Ecto neural progenitor cell (in vitro differentiated cells): ENCODE results near the gene DCT.

Experiments used
- DNase-seq: peaks from one replicate; pipeline ENCODE4 v3.0.0-alpha.2; 2018; ENCODE audit warnings: low spot score

DCT gene

DNA sequence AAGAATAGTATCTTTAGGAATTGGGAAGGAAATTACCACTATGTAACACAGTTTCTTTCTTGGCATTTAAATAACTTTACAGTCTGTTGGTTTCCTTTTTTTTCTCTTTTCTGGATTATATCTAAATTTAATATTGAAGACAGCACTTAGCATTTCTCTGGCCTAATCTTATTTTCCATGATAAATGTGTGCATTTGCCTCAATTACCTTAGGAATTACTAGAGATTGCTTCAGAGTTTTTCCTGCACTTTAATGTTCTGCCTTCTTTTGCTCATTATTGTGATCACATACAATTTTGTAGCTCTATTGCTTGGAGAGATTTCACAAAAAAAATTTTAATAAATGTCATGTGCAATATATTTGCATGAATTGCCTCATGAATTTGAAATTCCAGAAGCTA lies 25.1 kb downstream of the DCT start:
- no peak for DNase-seq

DNA sequence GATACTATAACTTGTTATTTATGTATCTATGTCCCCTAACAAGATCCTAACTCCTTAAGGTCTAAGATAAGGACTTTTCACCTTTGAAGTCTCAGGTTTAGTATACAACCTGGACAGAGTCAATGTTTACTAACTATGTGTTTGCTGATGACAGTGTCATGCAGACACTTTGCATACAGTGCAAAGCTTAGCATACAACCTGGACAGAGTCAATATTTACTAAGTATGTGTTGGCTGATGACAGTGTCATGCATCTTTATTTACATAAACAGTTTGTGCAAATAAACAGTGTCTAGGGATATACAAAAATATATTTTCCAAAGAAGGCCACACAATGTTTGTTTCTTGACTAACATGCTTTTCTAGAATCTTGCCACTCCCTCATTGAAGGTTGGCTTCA lies 34.7 kb downstream of the DCT start:
- DNase-seq = no peak

DNA sequence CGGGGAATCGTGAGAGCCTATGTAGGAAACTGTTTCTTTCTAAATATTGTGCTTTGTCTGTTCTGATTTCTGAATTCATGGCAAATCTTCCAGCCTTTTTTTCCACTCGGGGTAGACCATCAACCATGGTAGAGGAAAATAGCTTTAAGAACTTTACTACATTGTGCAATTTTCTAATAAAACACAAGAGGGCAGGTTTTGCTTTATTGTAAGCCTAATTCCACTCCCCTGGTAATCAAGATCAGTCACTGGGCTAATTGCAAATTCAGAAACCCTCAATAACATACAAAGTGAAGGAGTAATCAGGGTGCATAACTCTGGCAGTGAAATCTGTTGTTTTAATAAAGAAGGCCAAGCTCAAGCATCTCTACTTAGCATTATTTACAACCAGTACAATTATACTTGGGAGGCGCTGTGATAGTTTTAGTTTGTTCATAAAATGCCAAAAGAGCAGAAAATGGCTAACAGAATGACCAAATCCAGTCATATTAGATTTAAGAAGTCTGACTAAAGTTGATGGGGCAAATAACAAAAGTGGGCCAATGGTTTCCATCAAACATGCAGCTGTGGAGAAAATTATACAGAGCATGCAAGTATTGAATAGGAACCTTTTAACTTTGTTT lies 43.8 kb downstream of the DCT start:
- no peak for DNase-seq

DNA sequence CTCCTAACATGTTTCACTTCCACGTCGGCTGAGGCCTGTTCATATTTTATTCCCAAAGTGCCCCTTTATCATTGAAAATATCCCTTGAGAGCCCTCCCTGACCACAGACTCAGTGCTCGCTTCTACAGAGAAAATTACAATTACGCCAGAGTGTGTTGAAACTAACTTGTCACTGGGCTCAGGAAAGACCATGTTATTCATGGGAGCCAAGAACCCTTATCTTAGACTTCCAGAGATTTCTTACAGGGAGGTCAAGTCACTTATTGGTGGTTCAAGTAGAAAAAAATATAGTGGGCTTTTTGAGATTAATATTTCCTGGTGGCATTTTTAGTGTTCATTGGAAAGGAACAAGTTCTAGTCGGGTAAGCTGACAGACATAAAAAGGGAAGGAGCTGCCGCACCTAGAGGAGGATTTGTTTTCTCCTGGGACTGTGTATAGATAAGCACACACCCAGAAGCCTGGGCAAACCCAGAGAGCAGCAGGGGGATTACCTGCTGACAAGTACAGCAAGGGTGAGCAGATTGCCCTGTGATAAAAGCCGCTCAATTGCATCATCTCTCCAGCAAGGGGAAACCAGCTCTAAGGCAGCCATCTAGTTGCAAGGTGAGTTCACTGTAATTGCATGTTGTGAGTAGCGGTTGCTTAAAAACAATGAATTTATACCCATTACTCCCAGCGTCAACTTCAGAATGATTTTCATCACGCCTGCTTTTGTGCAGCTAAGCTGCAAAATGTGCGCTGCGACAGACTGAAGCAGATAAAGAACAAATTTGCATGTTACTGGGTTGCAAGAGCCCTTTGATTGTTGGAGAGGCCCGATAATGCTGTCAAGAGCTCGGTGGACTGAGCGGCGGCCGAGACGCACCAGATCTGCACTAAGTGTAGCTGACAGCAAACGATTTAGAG lies 46.2 kb downstream of the DCT start:
- peak; percentile 51 for DNase-seq

DNA sequence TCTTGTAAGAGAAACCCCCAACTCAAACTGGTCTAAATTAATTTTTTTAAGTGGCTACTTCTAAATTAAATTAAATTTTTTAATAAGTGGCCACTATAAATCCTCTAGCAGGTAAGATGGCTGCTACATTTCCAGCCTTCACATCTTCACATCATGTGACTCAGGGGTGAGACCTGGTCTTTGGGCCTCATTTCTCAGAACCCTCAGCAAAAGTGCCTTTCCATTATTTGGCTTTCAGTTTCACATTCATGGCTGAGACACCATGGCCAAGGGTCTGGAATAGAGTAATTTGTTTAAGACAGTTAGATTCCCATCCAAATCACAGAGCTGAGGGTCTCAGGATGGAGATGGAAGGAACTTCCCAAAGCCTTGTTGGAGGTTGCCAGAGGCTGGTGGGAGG lies 47.5 kb downstream of the DCT start:
- DNase-seq = no peak

DNA sequence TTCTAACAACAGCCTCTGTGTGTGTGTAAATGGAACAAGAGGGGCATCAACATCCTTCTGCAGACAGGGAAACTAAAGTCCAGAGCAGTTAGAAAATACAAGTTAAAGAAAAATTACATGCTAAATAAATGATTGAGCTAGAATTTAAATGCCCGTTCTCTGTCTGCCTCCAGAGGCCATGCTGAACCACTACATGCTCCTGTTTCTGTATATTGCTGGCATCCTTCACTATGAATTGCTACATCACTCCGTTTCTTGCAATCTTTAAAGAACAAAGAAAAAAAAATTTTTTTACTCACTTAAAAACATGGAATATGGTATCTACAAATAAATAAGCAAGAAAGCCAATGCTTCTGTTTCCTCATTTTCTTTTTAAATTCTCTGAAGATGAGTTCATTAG lies 47.9 kb downstream of the DCT start:
- no peak for DNase-seq

DNA sequence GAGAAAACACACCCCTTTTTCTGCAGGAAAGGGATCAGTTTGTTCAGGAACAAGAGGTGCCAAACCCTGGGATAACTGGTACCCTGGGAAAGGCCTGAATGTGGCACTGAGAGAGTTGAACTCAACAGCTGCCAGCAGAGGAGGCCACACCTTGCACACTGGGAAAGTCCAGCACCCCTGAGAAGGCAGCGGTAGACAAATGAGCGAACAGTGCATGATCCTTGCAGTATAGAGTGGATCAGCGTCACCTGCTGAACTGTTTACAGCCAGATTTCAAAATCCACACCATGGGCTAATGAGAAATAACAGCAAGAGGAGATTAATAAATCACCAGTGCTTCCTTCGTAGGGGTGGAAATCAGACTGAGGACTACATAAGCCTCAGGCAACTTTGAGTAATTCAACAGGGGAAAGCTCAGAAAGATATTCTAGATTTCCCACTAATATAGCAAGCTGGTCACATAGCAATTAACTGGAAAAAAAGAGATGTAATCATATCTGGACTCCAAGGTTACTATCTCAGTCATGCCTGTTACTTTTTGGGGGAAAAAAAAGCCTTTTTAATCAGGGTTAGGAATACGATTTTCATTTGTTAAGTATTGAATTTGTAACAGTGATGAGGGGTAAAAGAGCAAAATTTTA lies 52.0 kb downstream of the DCT start:
- no peak for DNase-seq

DNA sequence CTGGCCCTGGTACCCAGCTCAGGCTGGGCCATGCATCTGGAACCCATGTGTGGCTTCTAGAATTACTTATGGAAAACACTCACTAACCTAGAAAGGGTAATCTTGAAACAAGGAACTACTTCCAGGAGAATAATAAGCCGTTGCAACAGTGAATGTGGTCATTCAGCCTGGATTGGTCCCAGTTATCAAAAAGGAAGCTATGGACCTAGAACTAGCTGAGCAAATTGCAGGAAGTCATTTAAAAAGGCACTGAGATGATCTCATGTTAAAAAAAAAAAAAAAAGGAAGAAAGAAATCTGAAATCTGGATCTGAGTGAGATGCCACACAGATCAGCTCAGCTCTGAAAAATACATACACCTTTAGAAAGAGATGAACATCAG lies 59.6 kb downstream of the DCT start:
- no peak for DNase-seq

DNA sequence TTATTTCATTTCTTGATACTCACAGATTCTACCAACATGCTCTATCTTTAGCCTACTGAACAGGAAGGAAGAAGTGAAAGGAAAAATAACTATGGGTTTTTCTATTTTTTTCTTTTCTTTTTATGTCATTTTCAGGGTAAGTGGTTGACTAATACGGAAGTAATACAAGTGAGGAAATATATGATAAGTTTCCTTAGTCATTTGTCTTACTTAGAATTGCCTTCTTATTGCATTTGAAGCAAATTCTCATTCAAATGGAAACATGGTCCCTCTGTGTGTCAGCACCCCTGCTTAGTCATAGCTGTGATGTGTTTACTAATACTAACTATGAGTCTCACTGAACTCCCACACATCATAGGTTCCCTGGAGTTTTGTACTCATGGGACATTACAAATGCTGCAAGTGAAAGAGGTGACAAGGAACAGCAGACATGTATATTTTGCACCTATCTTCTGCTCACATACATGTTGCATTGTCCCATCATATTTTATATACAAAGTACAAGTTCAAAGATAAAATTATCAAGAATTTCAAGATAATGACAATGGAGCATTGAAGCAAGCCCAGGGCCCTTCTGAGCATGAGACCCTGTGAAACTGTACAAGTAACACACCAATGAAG lies 60.1 kb downstream of the DCT start:
- no peak for DNase-seq

DNA sequence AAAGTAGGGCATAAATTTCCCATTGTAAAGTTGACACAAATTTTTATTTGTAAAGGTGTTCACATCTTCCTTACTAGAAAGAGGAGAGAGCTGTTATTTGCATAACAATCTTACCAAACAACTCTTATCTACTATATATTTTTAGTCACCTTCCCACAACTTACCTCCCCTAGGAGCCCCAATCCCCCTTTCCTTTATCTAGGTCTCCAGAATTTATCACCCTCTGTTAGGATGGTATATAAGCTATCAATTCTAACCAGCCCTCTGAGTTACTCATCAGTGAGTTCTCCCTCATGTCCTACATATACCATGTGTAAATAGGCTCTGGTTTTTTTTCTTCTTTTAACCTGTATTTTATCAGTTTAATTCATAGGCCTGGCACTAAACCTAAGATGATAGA lies 62.2 kb downstream of the DCT start:
- no peak for DNase-seq

DNA sequence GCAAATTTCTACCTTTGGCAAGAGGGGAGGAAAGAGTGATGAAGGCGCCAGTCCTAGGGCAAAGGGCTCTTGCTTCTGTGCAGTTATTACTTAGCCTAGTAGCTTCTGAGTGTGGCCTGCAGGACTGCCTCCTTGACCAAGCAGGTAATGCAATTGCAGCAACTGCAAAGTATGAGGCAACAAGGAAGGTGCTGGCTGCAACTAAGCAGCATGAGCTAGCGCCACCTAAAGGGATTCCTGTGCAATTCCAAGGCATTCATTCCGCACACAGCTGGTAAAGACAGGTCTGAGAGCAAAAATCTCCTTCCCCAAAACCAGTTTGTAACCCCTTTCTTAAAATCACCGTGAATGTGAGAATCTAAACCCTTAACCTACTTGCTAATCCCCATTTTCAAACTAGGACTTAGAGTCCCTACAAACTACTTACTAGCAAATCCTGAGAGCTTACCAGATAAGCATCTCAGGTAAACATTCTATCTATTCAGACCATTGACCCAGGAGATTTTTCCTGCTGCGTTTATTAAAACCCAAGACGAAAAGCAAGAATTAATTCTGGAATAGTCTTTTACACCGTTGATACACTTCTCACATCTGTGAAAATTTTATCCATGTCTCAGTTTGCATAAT lies 62.9 kb downstream of the DCT start:
- DNase-seq = peak; percentile 69

DNA sequence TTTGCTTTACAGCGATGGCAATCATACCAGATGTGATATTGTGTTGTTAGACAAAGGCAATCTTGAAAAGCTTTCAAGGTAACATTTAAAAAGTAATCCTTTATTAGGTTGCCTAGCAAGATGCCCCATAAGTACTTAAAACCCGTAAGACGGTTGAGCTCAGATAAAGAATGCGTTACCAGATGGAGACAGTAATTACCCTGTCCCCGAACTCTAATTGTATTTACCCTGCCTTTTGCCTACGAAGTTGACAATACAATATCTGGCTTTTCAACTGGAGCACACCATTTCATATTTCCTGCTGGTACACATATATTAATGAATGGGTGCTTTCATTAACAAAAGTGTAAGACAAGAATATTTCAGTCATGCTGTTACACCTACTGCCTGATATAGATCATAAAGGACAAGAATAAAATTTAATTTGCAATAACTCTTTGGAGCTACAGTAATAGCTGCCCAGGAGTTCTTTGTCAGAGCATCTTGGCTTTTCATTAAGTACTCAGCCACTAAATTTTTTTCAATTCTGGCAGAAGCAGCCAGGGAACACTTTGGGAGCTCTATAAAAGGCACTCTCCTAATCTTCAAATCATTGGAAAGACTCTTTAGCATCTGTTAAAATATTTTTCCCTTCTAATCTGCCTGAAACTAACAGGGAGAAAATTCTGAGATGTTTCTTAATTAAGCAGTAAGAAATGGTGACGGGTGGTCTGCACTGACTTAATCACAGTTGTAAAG lies 63.8 kb downstream of the DCT start:
- DNase-seq = no peak

DNA sequence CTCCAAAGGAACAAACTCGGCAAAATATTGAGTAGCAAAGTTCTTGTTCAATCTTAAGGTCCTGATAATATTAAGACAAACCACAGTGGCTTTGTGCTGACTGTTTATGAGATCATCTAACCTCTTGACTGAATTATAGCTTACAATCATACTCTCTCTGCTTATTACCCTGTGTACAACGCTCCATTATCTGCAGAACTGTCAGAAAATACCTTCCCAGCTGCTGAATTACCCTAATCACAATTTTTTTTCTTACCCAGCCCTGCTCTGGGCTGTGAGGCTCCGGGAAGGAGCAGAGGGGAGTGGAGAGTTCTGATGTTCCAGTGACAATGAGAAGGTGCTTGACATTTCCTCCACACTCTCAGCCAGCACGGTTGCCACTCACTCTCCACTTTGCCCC lies 64.8 kb downstream of the DCT start:
- no peak for DNase-seq

DNA sequence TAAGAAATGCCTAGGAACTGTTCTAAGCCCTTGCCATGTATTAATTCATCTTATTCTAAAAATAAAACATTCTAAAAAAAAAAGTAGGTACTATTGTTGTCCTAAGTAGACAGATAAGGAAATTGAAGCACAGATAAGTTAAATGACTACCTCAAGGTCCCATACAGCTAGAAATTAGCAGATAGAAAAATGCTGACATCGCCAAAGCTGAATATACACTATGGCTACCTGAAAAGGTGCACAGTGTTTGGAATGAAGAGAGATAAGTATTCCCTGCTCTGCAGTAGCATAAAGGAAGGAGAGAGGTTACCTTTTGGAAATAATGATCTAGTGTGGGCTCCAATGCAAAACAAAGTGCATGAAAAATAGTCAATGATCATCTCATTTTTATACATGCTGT lies 65.3 kb downstream of the DCT start:
- no peak for DNase-seq

DNA sequence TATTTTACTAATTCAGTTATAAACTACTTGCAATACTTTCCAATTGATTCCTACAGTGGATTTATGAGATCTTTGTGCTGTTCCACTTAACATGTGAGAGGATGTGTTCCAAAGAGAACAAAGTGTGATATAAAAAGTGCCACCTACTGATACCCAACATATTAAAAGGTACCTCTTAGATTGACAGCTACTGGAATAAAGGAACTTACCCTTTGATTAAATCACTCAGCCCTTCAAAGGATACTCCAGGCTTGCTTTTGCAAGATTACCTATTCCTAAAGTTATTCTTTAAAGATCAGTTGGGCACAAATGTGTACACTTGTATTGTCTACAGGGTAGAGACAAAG lies 65.9 kb downstream of the DCT start:
- no peak for DNase-seq

DNA sequence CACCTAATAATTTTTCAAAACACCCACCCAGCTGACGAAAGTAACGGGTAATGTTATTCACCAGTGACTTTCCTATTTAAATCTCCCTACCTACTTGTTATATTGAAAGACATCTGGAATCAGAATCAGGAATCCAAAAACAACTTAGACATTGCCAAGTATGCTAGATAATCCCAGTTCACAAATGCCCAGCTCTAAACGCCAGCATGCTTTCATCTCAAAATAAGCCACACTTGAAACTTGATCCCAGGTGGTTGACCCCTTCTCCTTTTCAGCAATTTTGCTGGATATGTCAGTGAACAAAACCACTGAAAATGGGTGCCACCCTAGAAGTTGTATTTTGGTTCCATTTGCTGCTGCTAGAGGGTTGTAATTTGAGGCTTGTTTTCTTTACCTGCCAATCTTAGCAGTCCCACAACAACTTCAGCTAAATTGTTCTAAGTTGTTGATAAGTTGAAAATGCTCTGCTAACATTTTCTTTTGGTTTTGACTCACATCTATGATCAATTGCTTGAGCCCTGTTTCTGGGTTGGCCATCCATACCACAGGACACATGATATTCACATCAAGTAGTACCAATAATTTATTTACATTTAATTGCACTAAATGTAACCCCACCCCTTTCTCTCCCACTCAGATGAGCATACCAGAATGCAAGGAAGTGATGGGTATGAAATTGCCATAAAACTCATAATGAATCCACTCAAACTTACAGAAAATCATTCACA lies 66.4 kb downstream of the DCT start:
- DNase-seq = no peak

DNA sequence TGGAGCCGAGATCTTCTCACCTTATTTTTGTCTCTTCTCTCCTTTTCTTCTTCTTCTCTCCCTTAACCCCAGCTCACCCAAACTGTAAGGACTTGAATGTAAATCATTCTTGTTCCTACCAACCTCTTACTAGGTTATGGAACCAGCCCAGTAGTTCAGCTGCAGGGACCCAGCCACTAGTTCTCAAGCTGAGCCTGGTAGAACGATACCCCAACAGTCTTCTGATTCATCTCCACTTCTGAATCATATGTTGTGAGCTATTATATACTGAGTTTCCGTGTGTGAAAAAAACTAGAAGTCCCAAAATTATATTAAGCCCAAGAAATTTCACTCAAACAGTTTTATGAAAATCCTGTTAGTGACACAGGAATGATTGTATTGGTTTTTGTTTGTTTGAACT lies 67.7 kb downstream of the DCT start:
- DNase-seq = no peak

DNA sequence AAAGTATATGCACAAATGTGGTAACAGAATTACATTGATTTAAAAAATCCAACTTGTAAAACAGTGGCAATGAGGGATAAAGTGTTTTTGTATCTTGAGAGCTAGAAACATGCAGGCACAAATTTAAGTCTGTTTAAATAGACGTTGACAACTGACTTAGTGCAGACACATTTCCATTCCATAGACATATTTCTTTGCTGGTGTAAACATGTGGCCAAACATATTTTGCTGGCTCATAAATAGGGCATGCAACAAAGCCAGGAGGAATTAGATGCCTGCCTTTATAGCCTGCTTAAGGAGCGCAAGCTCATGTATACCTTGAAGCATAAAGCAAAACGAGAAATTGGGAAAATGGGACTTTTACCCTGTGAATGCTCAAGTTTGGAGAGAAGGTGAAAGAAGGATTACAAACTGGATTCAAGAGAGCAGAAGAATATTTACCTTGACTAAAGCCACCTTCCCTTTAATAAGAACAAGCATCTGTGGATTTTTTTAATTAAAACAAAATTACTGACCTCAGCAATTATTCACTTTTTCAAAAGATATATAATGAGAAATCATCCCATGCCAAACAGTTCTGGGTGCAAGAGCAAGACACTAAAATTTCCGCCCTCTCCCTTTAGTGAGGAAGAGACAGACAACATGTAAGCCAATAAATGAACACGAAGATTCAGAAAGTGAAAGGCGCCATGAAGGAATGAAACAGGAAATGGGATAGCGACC lies 71.0 kb downstream of the DCT start:
- DNase-seq = no peak

DNA sequence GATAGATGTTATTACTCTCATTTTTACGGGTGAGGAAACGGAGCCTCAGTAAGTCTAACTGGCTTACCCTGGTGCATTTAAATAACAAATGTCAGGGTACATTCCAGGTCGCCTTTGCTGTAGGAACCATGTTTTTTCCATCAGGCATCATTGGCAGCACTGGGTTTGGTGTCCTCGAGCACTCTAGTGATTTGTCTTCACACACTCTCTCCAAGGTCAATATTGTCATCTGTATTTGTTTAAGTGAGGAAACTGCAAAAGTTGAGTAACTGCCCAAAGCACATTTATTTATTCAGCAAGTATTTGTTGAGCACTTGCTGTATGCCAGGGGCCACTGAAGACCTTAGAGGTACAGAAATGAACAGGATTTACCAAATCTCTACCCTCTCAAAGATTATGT lies 78.6 kb downstream of the DCT start:
- DNase-seq = no peak

DNA sequence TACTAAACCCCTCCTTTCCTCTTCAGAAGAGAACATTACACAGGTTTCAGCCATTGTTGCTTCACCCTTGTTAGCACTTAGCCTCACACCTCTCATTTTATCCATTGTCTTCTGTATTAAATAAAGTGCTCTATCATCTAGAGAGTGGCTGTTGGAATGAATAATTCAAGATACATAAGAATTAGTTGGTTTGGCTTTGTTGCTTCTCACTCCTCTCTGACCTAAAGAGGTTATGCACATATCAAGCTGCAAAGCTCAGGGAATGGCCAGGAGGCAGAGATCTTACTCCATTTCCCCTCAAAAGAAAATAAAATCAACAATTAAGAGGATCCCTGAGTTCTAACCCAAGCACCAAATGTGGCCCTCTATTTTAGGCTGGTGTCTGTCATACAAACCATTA lies 79.7 kb downstream of the DCT start:
- DNase-seq = no peak

DNA sequence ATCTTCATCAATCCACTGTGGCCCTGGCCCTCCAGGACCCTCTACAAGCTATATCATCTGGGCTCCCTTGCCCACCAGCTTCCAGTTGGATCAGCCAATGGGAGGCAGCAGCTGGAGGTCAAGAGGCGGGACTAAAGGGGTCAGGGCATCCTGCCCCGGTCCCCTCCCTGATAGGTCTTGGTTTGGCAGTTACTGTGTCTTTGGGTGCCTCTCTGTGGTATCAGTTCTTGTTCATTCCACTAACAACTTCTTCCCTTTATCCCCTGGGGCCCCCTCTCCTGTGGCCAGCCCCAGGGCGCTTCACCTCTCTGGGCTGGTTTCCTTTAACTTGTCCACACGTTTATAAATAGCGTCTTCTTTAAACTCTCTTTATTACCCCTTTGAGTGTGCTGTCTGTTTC lies 83.6 kb downstream of the DCT start:
- no peak for DNase-seq
